Muscle of leg (tissue), 11 donors: ENCODE measurements around the gene NGFR. TPM values are rescaled to one million over a fixed set of nuclear protein-coding genes. Genes with fewer than 3 reads are reported as not detected.

Experiments
- DNase-seq: peaks from one replicate; pipeline ENCODE4 v3.0.0; 2013
- H3K27ac ChIP-seq: one replicate; pipeline ENCODE4 v1.5.1; 2013; ENCODE audit warnings: mild to moderate bottlenecking, low read length, control low read depth
- H3K27me3 ChIP-seq: one replicate; pipeline ENCODE4 v1.6.1; 2013; ENCODE audit warnings: low read length; ENCODE audit not compliant: control insufficient read depth, insufficient read depth
- H3K36me3 ChIP-seq: one replicate; pipeline ENCODE4 v1.6.1; 2013; ENCODE audit warnings: low read length; ENCODE audit not compliant: control insufficient read depth, insufficient read depth
- H3K4me1 ChIP-seq: one replicate; pipeline ENCODE4 v1.6.1; 2013; ENCODE audit warnings: low read length; ENCODE audit not compliant: control insufficient read depth, insufficient read depth
- H3K4me3 ChIP-seq: one replicate; pipeline ENCODE4 v1.5.1; 2013; ENCODE audit warnings: low read length, control low read depth
- H3K9me3 ChIP-seq: replicated peaks from 2 replicates; pipeline ENCODE4 v1.6.1; 2013; ENCODE audit warnings: low read depth, low read length; ENCODE audit not compliant: control insufficient read depth
- WGBS: methylation state at CpG from one replicate; pipeline ENCODE4 v1.1.5; 2013; ENCODE audit warnings: missing lambda C conversion rate; ENCODE audit not compliant: insufficient coverage; 5-methylcytosine and 5-hydroxymethylcytosine counted together
- polyA plus RNA-seq, 8 donors: library from polyadenylated mRNA; unstranded; fragments of 120-200 nt; gene quantifications; one replicate each; pipeline versions ENCODE4 v1.2.1 to v1.2.3, GENCODE V29; 2013; ENCODE audit warnings: inconsistent platforms in 1 of 8, low replicate concordance in 1 of 8; ENCODE audit not compliant: insufficient read length in 8 of 8, insufficient read depth in 1 of 8
- total RNA-seq: library from RNA; stranded (reverse); fragments of 120-200 nt; gene quantifications from one replicate; pipeline ENCODE4 v1.2.4, GENCODE V29; 2013

The NGFR gene
- total and polyA plus RNA-seq, 9 donors, result 34.7 to 115 (median 64.0) TPM

- no peaks in the 10 kb centered on the region for H3K27me3 ChIP-seq
- no peak overlapping the region for H3K4me3 ChIP-seq
- WGBS, result 82% methylated on average over 8 of the region's 12 CpGs
- no peak for DNase-seq
- no peaks in the 10 kb centered on the region for H3K36me3 ChIP-seq
- H3K9me3 ChIP-seq, result no peaks in the 10 kb centered on the region
- no peak overlapping the region for H3K27ac ChIP-seq
- peaks cover 84% of the 10 kb centered on the region for H3K4me1 ChIP-seq
Measured at GRCh38 chr17:49551221-49552069, 56.4 kb downstream of the NGFR start.

GRCh38 chr17:49552070-49552751 is 57.1 kb downstream of the NGFR start:
- no peaks in the 10 kb centered on the region for H3K36me3 ChIP-seq
- peak; percentile 84 for DNase-seq
- no peaks in the 10 kb centered on the region for H3K27me3 ChIP-seq
- peak overlapping the region; percentile 63 for H3K27ac ChIP-seq
- no peaks in the 10 kb centered on the region for H3K9me3 ChIP-seq
- H3K4me1 ChIP-seq, result peaks cover 77% of the 10 kb centered on the region
- 67% methylated on average over 20 of the region's 27 CpGs for WGBS
- H3K4me3 ChIP-seq, result no peak overlapping the region

GRCh38 chr17:49553676-49554335 is 58.7 kb downstream of the NGFR start:
- H3K4me3 ChIP-seq, result no peak overlapping the region
- no peak for DNase-seq
- H3K27ac ChIP-seq, result no peak overlapping the region
- H3K36me3 ChIP-seq, result no peaks in the 10 kb centered on the region
- 64% methylated on average over 6 of the region's 8 CpGs for WGBS
- H3K4me1 ChIP-seq, result peaks cover 61% of the 10 kb centered on the region
- no peaks in the 10 kb centered on the region for H3K9me3 ChIP-seq
- H3K27me3 ChIP-seq, result peaks cover 2% of the 10 kb centered on the region

GRCh38 chr17:49554694-49555494 is 59.8 kb downstream of the NGFR start:
- WGBS, result 43% methylated on average over 13 of the region's 14 CpGs
- Histone ChIP-seq H3K4me3 (no peak overlapping the region), H3K36me3 (no peaks in the 10 kb centered on the region), H3K27me3 (peaks cover 2% of the 10 kb centered on the region), H3K9me3 (no peaks in the 10 kb centered on the region), H3K27ac (no peak overlapping the region), H3K4me1 (peaks cover 53% of the 10 kb centered on the region)
- peak; percentile 51 for DNase-seq

GRCh38 chr17:49555495-49556222 is 60.6 kb downstream of the NGFR start:
- Histone ChIP-seq H3K27ac (no peak overlapping the region), H3K9me3 (no peaks in the 10 kb centered on the region), H3K36me3 (no peaks in the 10 kb centered on the region), H3K27me3 (peaks cover 2% of the 10 kb centered on the region), H3K4me1 (peaks cover 47% of the 10 kb centered on the region), H3K4me3 (no peak overlapping the region)
- 37% methylated on average over 8 of the region's 19 CpGs for WGBS
- DNase-seq, result peak; percentile 41

GRCh38 chr17:49556223-49556943 is 61.3 kb downstream of the NGFR start:
- Histone ChIP-seq H3K4me1 (peaks cover 41% of the 10 kb centered on the region), H3K4me3 (no peak overlapping the region), H3K9me3 (no peaks in the 10 kb centered on the region), H3K27me3 (peaks cover 2% of the 10 kb centered on the region), H3K36me3 (no peaks in the 10 kb centered on the region), H3K27ac (no peak overlapping the region)
- peak; percentile 81 for DNase-seq
- WGBS, result 9% methylated on average over 27 of the region's 30 CpGs

GRCh38 chr17:49557312-49558024 is 62.4 kb downstream of the NGFR start:
- Histone ChIP-seq H3K36me3 (no peaks in the 10 kb centered on the region), H3K27me3 (peaks cover 2% of the 10 kb centered on the region), H3K27ac (no peak overlapping the region), H3K4me3 (no peak overlapping the region), H3K9me3 (no peaks in the 10 kb centered on the region), H3K4me1 (peaks cover 30% of the 10 kb centered on the region)
- 13% methylated on average over 8 of the region's 9 CpGs for WGBS
- peak; percentile 49 for DNase-seq
